RWPE1 (cell line): Measurements from ENCODE around the gene TMTC1.

ENCODE experiments used
- CTCF ChIA-PET: fragments of 350-600 bp; sonication (Branson Sonifier 250); formaldehyde crosslinking; extraction: SDS; loops from one replicate; lab custom pipeline; 2021; lab: Yijun Ruan, JAX
- POLR2A ChIA-PET: fragments of 400-600 bp; formaldehyde crosslinking; extraction: SDS; loops from one replicate; lab custom pipeline; 2020; ENCODE audit warnings: antibody characterized with exemption; ENCODE audit not compliant: low non-redundant PET; lab: Yijun Ruan, JAX
- DNase-seq: peaks from one replicate; pipeline ENCODE4 v3.0.0; 2012; ENCODE audit warnings: low spot score
- H3K27ac ChIP-seq: fragments of 450-650 bp; 2 replicates; pipeline ENCODE4 v1.5.1; 2017
- TF ChIP-seq, protein P1 (sequence below): fragments of 450-650 bp; conservative IDR thresholded peaks from 2 replicates; pipeline ENCODE4 v1.5.1; 2017; ENCODE audit warnings: low read depth, mild to moderate bottlenecking

TMTC1 gene

DNA sequence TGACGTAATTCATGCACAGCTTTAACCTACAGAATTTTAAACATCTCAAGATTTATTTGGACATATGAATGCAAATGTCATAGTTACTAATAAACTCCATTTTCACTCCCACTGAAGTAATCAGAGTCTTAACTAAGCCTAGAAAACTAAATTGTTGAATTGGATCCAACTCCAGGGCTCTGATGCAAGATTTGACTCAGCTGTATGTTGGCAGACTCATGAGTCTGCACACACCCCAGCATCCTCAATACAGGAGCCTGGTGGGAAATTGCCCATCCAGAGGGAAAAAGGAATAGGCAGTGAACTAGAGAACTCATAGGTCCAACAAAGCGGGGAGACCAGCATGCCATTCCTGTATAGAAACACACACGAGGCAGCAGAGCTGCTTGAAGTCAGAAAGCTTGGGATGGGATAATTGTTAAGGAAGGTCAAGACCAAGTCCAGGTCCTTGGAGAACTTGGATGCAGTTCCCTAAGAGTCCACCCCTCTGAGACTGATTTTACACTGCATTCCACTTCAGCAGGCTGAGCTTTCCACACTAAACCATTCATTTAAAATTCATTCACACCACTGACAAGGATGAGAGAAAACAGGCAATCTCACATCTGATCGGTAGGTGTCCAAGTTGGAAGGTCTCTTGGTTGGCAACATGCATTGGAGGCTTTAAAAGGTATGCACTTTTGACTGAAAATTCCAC is 14.4 kb downstream of the TMTC1 start:
- POLR2A ChIA-PET, result no interaction called here
- CTCF ChIA-PET, result interaction anchor here (0.9 kb wide), 1 partner anchor 19 kb away, joined by 3 read pairs; no protein-coding TSS in a partner anchor
- TF ChIP-seq, protein P1, sequence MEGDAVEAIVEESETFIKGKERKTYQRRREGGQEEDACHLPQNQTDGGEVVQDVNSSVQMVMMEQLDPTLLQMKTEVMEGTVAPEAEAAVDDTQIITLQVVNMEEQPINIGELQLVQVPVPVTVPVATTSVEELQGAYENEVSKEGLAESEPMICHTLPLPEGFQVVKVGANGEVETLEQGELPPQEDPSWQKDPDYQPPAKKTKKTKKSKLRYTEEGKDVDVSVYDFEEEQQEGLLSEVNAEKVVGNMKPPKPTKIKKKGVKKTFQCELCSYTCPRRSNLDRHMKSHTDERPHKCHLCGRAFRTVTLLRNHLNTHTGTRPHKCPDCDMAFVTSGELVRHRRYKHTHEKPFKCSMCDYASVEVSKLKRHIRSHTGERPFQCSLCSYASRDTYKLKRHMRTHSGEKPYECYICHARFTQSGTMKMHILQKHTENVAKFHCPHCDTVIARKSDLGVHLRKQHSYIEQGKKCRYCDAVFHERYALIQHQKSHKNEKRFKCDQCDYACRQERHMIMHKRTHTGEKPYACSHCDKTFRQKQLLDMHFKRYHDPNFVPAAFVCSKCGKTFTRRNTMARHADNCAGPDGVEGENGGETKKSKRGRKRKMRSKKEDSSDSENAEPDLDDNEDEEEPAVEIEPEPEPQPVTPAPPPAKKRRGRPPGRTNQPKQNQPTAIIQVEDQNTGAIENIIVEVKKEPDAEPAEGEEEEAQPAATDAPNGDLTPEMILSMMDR, result no peak
- DNase-seq, result peak; percentile 5
- H3K27ac ChIP-seq, result no peak overlapping the region

DNA sequence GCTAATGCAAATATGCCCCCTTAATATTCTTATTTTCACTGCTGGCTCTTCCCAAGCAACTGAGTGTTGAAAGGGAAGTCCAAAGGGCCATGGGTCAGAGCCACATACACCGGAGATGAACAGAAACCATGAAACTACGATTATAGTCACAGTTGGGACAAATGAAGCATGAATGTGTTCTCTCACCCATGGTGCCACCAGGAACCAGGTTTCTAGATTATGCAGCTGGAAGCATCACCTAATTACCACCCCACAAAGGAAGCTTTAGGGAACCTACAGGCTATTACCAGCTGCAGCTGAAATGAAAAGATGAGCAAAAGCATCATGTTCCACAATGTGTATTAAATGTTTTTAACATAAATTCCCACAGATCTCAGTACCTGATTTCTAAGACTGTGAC is 15.4 kb downstream of the TMTC1 start:
- TF ChIP-seq, protein P1, result no peak
- no peak for DNase-seq
- ChIA-PET POLR2A (no interaction called here), CTCF (no interaction called here)
- no peak overlapping the region for H3K27ac ChIP-seq

DNA sequence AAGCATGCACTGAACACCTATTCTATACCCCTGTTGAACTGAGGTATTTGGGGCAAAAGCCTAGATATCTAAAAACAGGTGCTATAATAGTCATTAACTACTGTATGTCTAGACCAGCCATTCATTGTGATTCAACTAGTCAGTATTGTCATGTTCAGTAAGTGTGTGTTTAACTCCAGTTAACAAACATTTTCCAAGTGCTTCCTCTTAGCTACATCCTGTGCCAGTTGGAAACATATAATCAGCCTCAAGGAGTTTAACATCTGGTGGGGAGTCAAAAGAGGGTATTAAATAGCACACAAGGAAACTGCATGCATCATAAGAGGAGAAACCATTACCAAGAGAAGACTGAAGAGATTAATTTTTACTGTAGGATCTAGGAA is 20.4 kb downstream of the TMTC1 start:
- H3K27ac ChIP-seq, result no peak overlapping the region
- DNase-seq, result no peak
- ChIA-PET CTCF (interaction anchor here (0.6 kb wide), 1 partner anchor 139 kb away, joined by 4 read pairs; no protein-coding TSS in a partner anchor), POLR2A (no interaction called here)
- TF ChIP-seq, protein P1, result no peak

DNA sequence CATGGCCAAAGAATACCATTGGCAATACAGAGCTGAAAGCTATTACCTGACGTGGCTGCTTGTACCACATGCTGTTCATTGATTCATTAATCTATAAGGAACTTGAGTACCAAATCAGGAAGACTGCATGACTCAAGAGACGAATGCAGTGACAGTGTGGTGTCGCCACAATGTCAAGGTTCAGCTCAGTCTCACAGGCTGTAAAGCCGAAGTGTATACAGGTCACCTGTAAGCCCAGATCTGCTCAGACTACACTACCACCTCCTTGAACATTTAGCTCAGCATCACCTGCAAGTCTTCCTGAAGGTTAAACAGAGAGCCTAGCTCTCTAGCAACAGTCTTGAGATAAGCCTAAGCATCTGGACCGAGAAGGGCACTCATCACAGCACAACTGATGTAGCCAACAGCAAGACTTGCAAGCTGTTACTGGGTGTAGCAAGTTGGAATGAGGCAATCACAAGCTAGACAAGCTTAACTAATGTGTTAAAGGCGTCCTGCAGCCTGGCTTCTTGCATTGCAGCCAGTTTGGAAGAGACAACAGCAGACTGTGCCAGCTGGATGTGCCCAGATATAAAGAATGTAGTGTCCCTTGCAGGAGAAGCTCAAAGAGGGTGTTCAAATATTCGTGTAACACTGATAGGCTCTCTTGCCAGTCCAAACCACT is 21.0 kb downstream of the TMTC1 start:
- DNase-seq, result no peak
- ChIA-PET POLR2A (no interaction called here), CTCF (interaction anchor here (0.6 kb wide), 1 partner anchor 138 kb away, joined by 4 read pairs; no protein-coding TSS in a partner anchor)
- TF ChIP-seq, protein P1, result no peak
- no peak overlapping the region for H3K27ac ChIP-seq

DNA sequence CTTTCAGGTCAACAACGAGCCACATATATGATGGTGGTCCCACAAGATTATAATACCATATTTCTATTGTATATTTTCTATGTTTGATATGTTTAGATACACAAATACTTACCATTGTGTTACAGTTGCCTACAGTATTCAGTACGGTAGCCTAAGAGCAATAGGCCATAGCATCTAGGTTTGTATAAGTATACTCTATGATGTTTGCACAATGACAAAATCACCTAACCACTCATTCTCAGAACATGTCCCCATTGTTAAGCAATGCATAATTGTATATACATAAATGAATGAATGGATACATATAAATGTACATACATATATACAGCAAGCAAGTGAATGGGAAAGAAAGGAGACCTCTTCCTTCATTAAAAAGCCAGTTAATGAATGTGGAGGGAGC is 23.8 kb downstream of the TMTC1 start:
- ChIA-PET CTCF (interaction anchor here (0.6 kb wide), 1 partner anchor 1025 kb away, joined by 3 read pairs; no protein-coding TSS in a partner anchor), POLR2A (no interaction called here)
- DNase-seq, result no peak
- H3K27ac ChIP-seq, result no peak overlapping the region
- TF ChIP-seq, protein P1, result no peak

DNA sequence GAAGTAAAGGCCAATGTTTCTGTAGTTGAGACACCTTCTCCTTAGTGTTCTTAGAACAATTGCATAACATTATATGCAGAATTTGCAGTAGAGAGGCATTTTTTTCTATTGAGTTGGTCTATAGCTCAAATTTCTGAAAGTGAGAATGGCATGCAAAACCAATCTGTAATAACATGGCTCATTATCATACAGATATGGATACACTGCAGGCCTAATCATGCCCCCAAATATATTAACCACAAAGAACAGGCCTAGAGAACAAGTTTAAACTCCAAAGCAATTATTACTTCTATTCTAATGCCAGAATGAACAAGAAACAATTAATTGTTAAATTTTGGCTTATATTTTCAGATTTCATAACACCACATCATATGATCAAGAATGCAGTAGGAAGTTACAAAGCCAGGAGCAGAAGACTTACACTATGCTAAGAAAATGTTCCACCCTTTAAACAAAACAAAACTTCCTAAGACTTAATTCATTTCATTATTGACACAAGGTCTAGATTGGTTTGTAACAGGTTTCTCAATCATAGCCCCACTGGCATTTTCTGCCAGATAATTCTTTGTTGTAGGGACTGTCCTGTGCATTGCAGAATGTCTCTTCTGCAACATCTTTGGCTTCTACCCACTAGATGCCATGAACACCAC is 26.9 kb downstream of the TMTC1 start:
- no peak overlapping the region for H3K27ac ChIP-seq
- POLR2A ChIA-PET, result no interaction called here
- CTCF ChIA-PET, result interaction anchor here (0.6 to 0.7 kb wide), 2 partner anchors 23 to 55 kb away, joined by 3 read pairs; no protein-coding TSS in a partner anchor
- TF ChIP-seq, protein P1, result no peak
- no peak for DNase-seq
